Activated CD4-positive, alpha-beta T cell treated with anti-CD3 and anti-CD28 coated beads for 36 hours (primary cell): ENCODE results near the gene NCAPH2. TPM values are rescaled to one million over a fixed set of nuclear protein-coding genes. Genes with fewer than 3 reads are reported as not detected.

Source experiments
- ATAC-seq: fragments of 200-7000 bp; cut with Tn5 transposase; one replicate; pipeline ENCODE4 v1.10.0; 2021; ENCODE audit warnings: mild to moderate bottlenecking, moderate library complexity
- CTCF ChIA-PET: fragments of 350-600 bp; sonication (Branson Sonifier 250); formaldehyde crosslinking; loops from one replicate; lab custom pipeline; 2021; ENCODE audit warnings: antibody characterized with exemption; lab: Charles Lee
- POLR2A ChIA-PET: fragments of 350-600 bp; sonication (Branson Sonifier 250); formaldehyde crosslinking; loops from one replicate; lab custom pipeline; 2021; ENCODE audit warnings: antibody characterized with exemption, inconsistent platforms; lab: Charles Lee
- DNase-seq: peaks from one replicate; pipeline ENCODE4 v3.0.0-alpha.2; 2020
- H3K27ac Mint-ChIP-seq: one replicate; pipeline ENCODE4 v1.8.0; 2021; ENCODE audit warnings: mixed read lengths
- H3K27me3 Mint-ChIP-seq: one replicate; pipeline ENCODE4 v1.8.0; 2021; ENCODE audit warnings: mixed read lengths
- H3K36me3 Mint-ChIP-seq: one replicate; pipeline ENCODE4 v1.8.0; 2021; ENCODE audit warnings: low read depth, mixed read lengths
- H3K4me1 Mint-ChIP-seq: one replicate; pipeline ENCODE4 v1.8.0; 2021; ENCODE audit warnings: mixed read lengths
- H3K4me3 Mint-ChIP-seq: one replicate; pipeline ENCODE4 v1.8.0; 2021; ENCODE audit warnings: mild to moderate bottlenecking, moderate library complexity, mixed read lengths
- H3K9me3 Mint-ChIP-seq: one replicate; pipeline ENCODE4 v1.8.0; 2021; ENCODE audit warnings: low read depth, mixed read lengths
- intact Hi-C, 2 experiments: fragments of 100-400 bp; cut with DNase I in 1 of 2; cut with micrococcal nuclease in 1 of 2; formaldehyde crosslinking; loops; one replicate each; pipeline versions ENCODE4 v1.14.2 to v1.15.1; 2022 to 2024; cut with DNase I, micrococcal nuclease
- total RNA-seq, 2 experiments: library from RNA; stranded (reverse); gene quantifications; one replicate each; pipeline ENCODE4 v1.2.3, GENCODE V29; 2021

NCAPH2 gene
- total RNA-seq, 2 experiments from 2014 or later, result 115 to 123 TPM

DNA sequence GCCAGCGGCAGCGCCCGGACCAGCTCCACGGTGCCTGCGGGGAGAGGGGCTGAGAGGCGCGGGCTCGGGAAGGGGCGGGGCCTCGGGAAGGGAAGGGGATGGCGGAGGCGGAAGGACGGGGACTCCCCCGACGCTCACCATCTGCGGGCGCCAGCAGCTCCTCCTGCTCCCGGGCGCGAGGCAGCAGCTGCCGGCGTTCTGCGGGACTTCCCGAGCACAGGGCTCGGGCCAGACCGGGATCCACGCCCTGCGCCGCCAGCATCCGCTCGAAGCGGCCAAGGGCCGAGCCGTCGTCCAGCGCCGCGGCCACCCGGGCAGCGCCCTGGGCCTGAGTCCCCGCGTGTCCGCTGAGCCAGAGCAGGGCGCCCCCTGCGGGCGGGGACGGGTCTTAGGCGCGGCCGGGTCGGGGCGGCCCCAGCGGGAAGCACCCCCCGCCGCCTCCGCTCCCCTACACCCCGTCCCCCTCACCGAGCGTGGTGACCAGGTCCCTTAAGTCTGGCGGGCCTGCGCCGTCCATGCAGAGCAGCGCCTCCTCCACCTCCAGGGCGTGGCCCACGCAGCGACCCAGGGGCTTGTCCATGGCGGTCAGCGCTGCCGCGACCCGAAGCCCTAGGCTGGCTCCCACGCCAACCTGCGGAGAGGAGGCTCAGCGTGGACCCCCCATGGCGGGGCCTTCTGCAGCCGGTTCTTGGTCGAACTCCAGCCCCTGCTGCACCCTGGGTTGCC lies 18.2 kb downstream of the NCAPH2 start:
- H3K27ac Mint-ChIP-seq, result peak overlapping the region; percentile 87
- CTCF ChIA-PET, result interaction anchor here (0.9 to 5.2 kb wide), 27 partner anchors 9 to 284 kb away, joined by 3 to 76 read pairs (median 6); partner anchors contain the start of genes CHKB, KLHDC7B, LMF2 and NCAPH2
- peaks cover 34% of the 10 kb centered on the region for H3K4me1 Mint-ChIP-seq
- POLR2A ChIA-PET, result interaction anchor here (0.6 to 3.1 kb wide), 16 partner anchors 9 to 166 kb away, joined by 3 to 65 read pairs (median 6); partner anchors contain the start of genes CHKB, KLHDC7B, LMF2 and NCAPH2
- intact Hi-C loops, result loop anchor here (1.0 to 5.0 kb wide), 7 partner anchors 36 to 674 kb away; partner anchors contain the start of genes CHKB (in 1 of the 2), PIM3 (in 1 of the 2), PPP6R2 (in 1 of the 2) and SYCE3 (in 1 of the 2)
- DNase-seq (peak; percentile 95), ATAC-seq (peak; percentile 57)
- no peaks in the 10 kb centered on the region for H3K9me3 Mint-ChIP-seq
- peaks cover 23% of the 10 kb centered on the region for H3K36me3 Mint-ChIP-seq
- H3K27me3 Mint-ChIP-seq, result no peaks in the 10 kb centered on the region
- H3K4me3 Mint-ChIP-seq, result peak overlapping the region; percentile 77

DNA sequence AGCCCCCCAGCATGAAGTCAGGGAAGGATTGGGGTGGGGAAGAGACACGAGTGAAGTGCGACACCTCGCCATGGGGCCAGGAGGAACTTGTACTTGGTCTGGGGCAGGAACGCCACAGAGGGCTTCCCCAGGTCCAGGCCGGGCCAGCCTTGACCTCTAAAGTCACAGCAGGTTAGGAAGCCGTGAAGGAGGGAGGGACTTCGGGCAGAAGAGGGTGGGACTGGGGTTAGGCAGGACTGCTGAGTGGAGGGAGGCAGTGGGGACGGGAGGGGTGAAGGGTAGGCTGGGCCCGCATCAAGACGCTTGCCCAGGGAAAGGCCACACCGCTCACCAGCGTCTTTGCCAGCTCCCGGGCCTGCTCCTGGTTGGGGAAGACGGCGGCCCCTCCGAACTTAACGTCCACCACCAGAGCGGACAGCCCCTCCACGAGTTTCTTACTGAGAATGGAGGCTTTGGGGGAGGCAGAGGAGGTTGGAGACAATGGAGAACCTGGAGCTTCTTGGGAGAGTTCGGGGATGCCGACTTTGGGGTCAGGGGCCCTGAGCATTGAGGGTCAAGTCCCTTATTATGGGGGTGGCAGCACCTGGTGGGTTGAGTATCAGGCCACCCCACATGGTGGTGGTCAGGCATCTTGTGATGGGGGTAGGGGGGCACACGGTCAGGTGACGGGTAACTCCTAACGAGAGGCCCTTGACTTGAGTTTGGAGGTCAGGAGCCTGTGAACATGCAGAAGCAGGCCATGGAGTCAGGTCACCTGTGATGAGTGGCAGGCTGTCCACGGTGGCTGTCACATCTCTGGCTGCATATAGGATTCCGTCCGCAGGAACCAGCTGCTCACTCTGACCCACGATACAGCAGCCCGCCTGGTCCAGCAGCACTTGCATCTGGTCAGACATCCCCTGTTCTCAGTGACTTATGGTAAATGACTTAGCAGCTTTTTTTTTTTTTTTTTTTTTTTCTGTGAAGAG lies 19.1 kb downstream of the NCAPH2 start:
- intact Hi-C loops, result loop anchor here (1.0 to 5.0 kb wide), 7 partner anchors 35 to 675 kb away; partner anchors contain the start of genes CHKB (in 1 of the 2), PIM3 (in 1 of the 2), PPP6R2 (in 1 of the 2) and SYCE3 (in 1 of the 2)
- Mint-ChIP-seq H3K4me3 (peak overlapping the region; percentile 77), H3K27me3 (no peaks in the 10 kb centered on the region), H3K36me3 (peaks cover 23% of the 10 kb centered on the region), H3K27ac (peak overlapping the region; percentile 87), H3K4me1 (peaks cover 34% of the 10 kb centered on the region), H3K9me3 (no peaks in the 10 kb centered on the region)
- POLR2A ChIA-PET, result interaction anchor here (1.0 to 1.7 kb wide), 2 partner anchors 12 to 94 kb away, joined by 3 to 5 read pairs; no protein-coding TSS in a partner anchor
- ATAC-seq (peak; percentile 9), DNase-seq (peak; percentile 71)
- CTCF ChIA-PET, result interaction anchor here (0.6 to 5.2 kb wide), 9 partner anchors 8 to 551 kb away, joined by 3 to 43 read pairs (median 4); partner anchors contain the start of genes LMF2, NCAPH2 and SYCE3

DNA sequence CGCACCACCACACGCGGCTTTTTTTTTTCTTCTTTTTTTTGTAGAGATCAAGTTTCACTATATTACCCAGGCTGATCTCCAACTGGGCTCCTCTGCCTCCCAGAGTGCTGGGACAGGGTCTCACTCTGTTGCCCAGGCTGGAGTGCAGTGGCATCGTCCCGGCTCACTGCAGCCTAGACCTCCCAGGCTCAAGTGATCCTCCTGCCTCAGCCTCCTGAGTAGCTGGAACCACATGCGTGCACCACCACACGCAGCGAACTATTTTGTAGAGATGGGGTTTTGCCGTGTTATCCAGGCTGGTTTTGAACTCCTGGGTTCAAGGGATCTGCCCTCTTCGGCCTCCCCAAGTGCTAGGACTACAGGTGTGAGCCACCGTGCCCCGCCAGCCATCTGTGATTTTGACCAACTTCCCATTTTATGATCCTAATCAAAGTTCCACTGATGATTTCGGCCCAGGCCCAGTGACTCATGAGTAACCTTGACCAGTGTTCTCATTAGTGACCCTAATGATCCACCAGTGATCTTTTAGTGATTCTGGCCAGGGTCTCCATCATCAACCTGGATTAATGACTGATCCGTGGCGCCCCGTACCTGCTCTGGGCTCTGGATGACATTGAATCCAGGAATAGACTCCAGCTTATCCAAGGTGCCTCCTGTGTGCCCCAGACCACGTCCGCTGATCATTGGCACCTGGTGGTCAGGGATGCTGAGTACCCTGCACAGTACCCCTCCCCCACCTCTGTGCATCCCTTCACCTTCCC lies 20.1 kb downstream of the NCAPH2 start:
- ChIA-PET POLR2A (interaction anchor here (0.6 to 1.7 kb wide), 6 partner anchors 11 to 156 kb away, joined by 3 to 7 read pairs (median 4); partner anchors contain the start of genes LMF2 and NCAPH2), CTCF (interaction anchor here (0.6 to 5.2 kb wide), 8 partner anchors 12 to 552 kb away, joined by 3 to 43 read pairs (median 4); partner anchors contain the start of genes LMF2, NCAPH2 and SYCE3)
- Mint-ChIP-seq H3K27ac (peak overlapping the region; percentile 87), H3K27me3 (no peaks in the 10 kb centered on the region), H3K4me3 (peak overlapping the region; percentile 77), H3K36me3 (peaks cover 21% of the 10 kb centered on the region), H3K4me1 (peaks cover 41% of the 10 kb centered on the region), H3K9me3 (no peaks in the 10 kb centered on the region)
- no peak for ATAC-seq
- peak; percentile 18 for DNase-seq
- intact Hi-C loops, result loop anchor here (2.0 to 5.0 kb wide), 4 partner anchors 55 to 676 kb away; partner anchors contain the start of genes CHKB (in 1 of the 2), PIM3 (in 1 of the 2), PPP6R2 (in 1 of the 2) and ZBED4 (in 1 of the 2)

DNA sequence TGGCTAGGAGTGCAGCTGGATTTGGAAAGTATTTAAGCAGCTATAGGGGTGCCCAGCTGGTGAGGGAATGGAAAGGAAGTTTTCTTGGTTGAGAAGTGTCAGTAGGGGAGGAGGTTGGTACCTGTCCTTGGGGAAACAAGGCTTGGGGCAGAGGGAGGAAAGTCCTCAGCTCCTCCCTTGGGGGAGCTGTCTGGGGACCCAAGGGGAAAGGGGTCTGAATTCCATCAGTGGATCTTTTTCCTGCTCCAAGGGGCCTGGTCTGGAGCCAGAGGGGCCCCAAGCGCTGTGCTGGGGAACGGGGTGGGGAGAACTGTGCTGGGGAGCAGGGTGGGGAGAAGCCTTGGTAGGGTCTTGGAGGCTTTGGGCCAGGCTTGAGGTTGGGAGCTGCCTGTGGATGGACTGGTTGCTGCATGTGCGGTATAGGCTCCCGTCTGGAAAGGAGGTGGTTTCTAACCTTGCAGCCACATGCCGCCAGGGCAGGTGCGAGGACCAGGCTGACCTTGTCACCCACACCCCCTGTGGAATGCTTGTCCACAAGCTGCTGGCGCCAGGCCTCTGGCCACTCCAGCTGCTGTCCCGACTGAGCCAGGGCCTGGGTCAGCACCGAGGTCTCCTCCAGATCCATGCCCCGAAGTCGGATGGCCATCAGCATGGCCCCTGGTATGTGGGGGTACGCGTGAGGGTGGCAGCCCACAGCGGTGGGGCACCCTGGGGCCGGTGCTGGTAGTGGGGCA lies 20.8 kb downstream of the NCAPH2 start:
- H3K4me1 Mint-ChIP-seq, result peaks cover 43% of the 10 kb centered on the region
- intact Hi-C loops, result loop anchor here in 1 of 2 experiments (5.0 kb wide), 3 partner anchors 187 to 677 kb away; partner anchors contain the start of genes PIM3, PPP6R2 and ZBED4
- H3K27me3 Mint-ChIP-seq, result no peaks in the 10 kb centered on the region
- H3K36me3 Mint-ChIP-seq, result peaks cover 15% of the 10 kb centered on the region
- no peak overlapping the region for H3K27ac Mint-ChIP-seq
- CTCF ChIA-PET, result interaction anchor here (0.6 to 5.2 kb wide), 7 partner anchors 11 to 99 kb away, joined by 3 to 43 read pairs (median 5); partner anchors contain the start of genes ARSA, KLHDC7B and SYCE3
- H3K4me3 Mint-ChIP-seq, result peak overlapping the region; percentile 77
- DNase-seq (no peak), ATAC-seq (no peak)
- POLR2A ChIA-PET, result interaction anchor here (0.6 to 1.7 kb wide), 6 partner anchors 11 to 155 kb away, joined by 3 to 7 read pairs (median 4); partner anchors contain the start of genes LMF2 and NCAPH2
- H3K9me3 Mint-ChIP-seq, result no peaks in the 10 kb centered on the region

DNA sequence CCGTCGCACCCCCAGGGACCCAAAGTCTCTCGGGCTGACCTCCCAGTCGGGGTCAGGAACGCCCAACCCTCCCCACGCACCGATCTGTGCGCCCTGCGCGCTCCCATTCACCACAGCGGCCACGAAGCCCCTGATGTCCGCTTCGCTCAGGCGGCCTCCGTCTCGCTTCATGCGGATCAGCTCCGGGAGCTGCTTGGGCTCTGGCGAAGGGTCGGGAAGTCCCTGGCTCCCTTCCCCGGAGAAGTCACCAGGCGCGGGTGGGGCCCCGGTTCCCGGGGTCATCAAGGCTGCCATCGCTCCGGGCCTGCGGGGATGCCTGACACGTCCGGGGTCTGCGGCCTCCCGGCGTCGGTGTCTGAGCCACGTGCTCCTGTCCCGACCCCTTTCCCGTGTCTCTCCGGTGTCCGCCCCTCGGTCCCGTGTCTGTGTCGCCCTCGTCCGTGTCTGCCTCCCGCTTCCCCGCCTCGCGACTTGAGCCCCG lies 21.4 kb downstream of the NCAPH2 start:
- Mint-ChIP-seq H3K27ac (no peak overlapping the region), H3K36me3 (peaks cover 13% of the 10 kb centered on the region), H3K4me3 (peak overlapping the region; percentile 77), H3K27me3 (no peaks in the 10 kb centered on the region), H3K9me3 (no peaks in the 10 kb centered on the region), H3K4me1 (peaks cover 47% of the 10 kb centered on the region)
- ATAC-seq (no peak), DNase-seq (no peak)
- ChIA-PET CTCF (interaction anchor here (0.6 to 5.2 kb wide), 6 partner anchors 10 to 99 kb away, joined by 3 to 43 read pairs (median 8); partner anchors contain the start of genes ARSA, KLHDC7B and SYCE3), POLR2A (interaction anchor here (1.0 to 1.3 kb wide), 3 partner anchors 10 to 92 kb away, joined by 4 to 7 read pairs (median 6); partner anchors contain the start of genes LMF2 and NCAPH2)
- intact Hi-C loops, result loop anchor here in 1 of 2 experiments (5.0 kb wide), 3 partner anchors 187 to 677 kb away; partner anchors contain the start of genes PIM3, PPP6R2 and ZBED4

DNA sequence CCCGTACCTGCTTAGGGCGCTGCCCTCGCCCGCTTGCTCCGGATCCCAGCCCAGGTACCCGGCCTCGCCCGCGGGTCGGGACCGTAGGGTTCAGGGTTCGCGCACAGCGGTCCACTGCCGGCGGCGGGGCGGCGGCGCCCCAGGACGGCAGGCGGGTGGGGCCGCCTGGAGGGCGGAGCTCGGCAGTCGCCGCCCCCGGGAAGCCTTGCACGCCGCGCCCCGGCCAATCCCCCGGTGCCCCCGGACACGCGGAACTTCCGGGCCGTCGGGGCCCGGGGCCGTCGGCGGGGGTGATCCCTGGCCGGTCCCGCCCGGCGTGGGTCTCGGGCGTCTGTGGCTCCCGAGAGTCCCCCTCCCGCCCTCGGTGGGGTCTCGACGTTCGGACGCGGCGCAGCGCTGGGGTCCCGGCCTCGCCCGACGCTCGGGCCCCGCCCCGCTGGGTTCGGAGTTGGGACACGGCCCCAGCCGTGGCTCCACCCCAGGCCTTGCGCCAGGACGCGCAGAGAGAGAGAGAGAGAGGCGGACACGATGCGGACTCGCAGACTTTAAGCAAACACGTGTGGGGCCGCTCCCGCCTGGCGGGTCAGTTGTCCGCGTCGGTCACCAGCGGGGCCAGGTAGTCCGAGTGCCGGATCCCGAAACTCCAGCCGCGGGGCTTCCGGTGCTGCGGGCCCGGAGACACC lies 22.0 kb downstream of the NCAPH2 start, which contains the start of gene TYMP:
Gene TYMP (minus strand): TSS at position 116 of the 683 bp plus-strand sequence. CDS start 303 bp downstream, outside the sequence.
- no peaks in the 10 kb centered on the region for H3K27me3 Mint-ChIP-seq
- peak within 1 kb of the TSS; percentile 97 for H3K27ac Mint-ChIP-seq
- H3K9me3 Mint-ChIP-seq, result no peaks in the 10 kb centered on the region
- peaks cover 8% of the 10 kb centered on the region for H3K36me3 Mint-ChIP-seq
- peak within 1 kb of the TSS; percentile 87 for H3K4me3 Mint-ChIP-seq
- peak; percentile 82 for DNase-seq
- peaks cover 45% of the 10 kb centered on the region for H3K4me1 Mint-ChIP-seq
- intact Hi-C loops, result loop anchor here (2.0 to 5.0 kb wide), 6 partner anchors 33 to 678 kb away; partner anchors contain the start of genes CHKB (in 1 of the 2), PIM3 (in 1 of the 2), PPP6R2 (in 1 of the 2) and SYCE3 (in 1 of the 2)
- peak; percentile 8 for ATAC-seq
- POLR2A ChIA-PET, result interaction anchor here (0.6 to 1.0 kb wide), 2 partner anchors 9 to 15 kb away, joined by 3 to 6 read pairs; no protein-coding TSS in a partner anchor
- CTCF ChIA-PET, result interaction anchor here (1.8 kb wide), 1 partner anchor 15 kb away, joined by 5 read pairs; the partner anchor contains the start of gene KLHDC7B

DNA sequence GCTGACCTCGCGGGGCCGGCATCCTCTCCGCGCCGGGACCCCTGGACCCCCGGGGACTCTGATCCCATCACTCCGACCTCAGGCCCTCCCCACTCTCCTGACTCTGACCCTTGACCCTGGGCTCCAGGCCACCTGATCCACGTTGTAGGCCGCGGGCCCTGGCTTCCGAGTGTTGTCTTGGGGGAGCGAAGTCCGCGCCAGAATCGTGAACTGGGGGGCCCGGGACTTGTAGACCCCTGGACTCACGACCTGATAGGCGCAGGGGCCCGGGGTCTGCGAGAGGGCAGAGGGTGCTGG lies 22.5 kb downstream of the NCAPH2 start:
- H3K4me3 Mint-ChIP-seq, result peak overlapping the region; percentile 87
- H3K4me1 Mint-ChIP-seq, result peaks cover 45% of the 10 kb centered on the region
- ATAC-seq, result no peak
- H3K27me3 Mint-ChIP-seq, result no peaks in the 10 kb centered on the region
- POLR2A ChIA-PET, result interaction anchor here (0.7 kb wide), 1 partner anchor 9 kb away, joined by 5 read pairs; no protein-coding TSS in a partner anchor
- DNase-seq, result no peak
- CTCF ChIA-PET, result no interaction called here
- intact Hi-C loops, result loop anchor here (2.0 to 5.0 kb wide), 3 partner anchors 32 to 553 kb away; partner anchors contain the start of genes CHKB (in 1 of the 2) and SYCE3 (in 1 of the 2)
- peak overlapping the region; percentile 86 for H3K27ac Mint-ChIP-seq
- H3K9me3 Mint-ChIP-seq, result no peaks in the 10 kb centered on the region
- H3K36me3 Mint-ChIP-seq, result peaks cover 8% of the 10 kb centered on the region

DNA sequence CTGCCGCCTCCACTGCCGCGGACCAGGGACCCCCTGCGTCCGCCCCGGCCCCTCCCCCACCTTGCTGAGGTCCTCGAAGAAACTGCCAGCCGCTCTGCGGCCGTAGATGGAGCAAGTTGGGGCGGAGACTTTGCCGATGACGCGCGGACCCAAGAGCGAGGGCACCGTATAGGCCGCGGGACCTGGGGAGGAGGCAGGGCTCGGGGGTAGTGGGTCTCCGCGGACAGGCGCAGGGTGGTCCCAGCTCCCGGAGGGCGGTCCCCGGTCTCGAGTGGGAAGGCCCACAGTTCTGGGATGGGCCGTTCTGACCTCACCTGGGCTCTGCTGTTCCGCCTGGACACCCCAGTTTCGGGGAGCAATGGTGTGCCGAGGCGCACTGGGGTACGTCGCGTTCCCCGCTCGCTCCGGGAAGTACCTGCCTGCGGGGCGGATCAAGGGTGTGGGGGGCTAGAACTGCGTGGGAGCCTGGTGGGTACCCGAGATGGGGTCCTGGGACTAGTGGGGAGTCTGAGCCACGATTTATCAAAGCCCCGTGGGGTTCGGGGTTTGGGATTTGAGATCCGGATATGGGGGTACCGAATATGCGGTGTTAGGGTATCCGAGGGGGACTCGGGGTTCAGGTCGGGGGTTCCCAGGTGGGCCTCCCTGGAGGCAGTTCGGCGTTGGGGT lies 23.0 kb downstream of the NCAPH2 start:
- peak overlapping the region; percentile 97 for H3K27ac Mint-ChIP-seq
- intact Hi-C loops, result loop anchor here (1.0 to 5.0 kb wide), 9 partner anchors 8 to 554 kb away; partner anchors contain the start of genes SYCE3 (in 2 of the 2), CHKB (in 1 of the 2) and NCAPH2 (in 1 of the 2)
- POLR2A ChIA-PET, result interaction anchor here (0.7 kb wide), 1 partner anchor 8 kb away, joined by 5 read pairs; no protein-coding TSS in a partner anchor
- ATAC-seq, result peak; percentile 45
- H3K4me3 Mint-ChIP-seq, result peak overlapping the region; percentile 87
- no peaks in the 10 kb centered on the region for H3K27me3 Mint-ChIP-seq
- H3K4me1 Mint-ChIP-seq, result peaks cover 45% of the 10 kb centered on the region
- H3K9me3 Mint-ChIP-seq, result no peaks in the 10 kb centered on the region
- H3K36me3 Mint-ChIP-seq, result peaks cover 8% of the 10 kb centered on the region
- CTCF ChIA-PET, result no interaction called here
- DNase-seq, result peak; percentile 92
